GM21786 (cell line): ENCODE data around the gene HDC.

ENCODE experiments used
- ATAC-seq: cut with Tn5 transposase; IDR thresholded peaks from one replicate; pipeline ENCODE4 v1.9.1; 2021; ENCODE audit not compliant: unreplicated experiment

Gene HDC

GRCh38 chr15:50228866-50229265 is 36.7 kb downstream of the HDC start:
- no peak for ATAC-seq

- no peak for ATAC-seq
Observed at GRCh38 chr15:50227076-50227475, 38.5 kb downstream of the HDC start.

- ATAC-seq = no peak
Observed at GRCh38 chr15:50225938-50226337, 39.6 kb downstream of the HDC start.

GRCh38 chr15:50225057-50225456 is 40.5 kb downstream of the HDC start:
- ATAC-seq = no peak

GRCh38 chr15:50224606-50225005 is 40.9 kb downstream of the HDC start:
- ATAC-seq = no peak

- no peak for ATAC-seq
Observed at GRCh38 chr15:50222181-50222580, 43.3 kb downstream of the HDC start.

GRCh38 chr15:50219820-50220219 is 45.7 kb downstream of the HDC start:
- no peak for ATAC-seq

GRCh38 chr15:50218691-50219090 is 46.8 kb downstream of the HDC start:
- no peak for ATAC-seq

- ATAC-seq = no peak
Observed at GRCh38 chr15:50218291-50218690, 47.2 kb downstream of the HDC start.

GRCh38 chr15:50210462-50211157 is 54.9 kb downstream of the HDC start:
- ATAC-seq = no peak

GRCh38 chr15:50209809-50210208 is 55.7 kb downstream of the HDC start:
- no peak for ATAC-seq

GRCh38 chr15:50206020-50206419 is 59.5 kb downstream of the HDC start:
- no peak for ATAC-seq

- no peak for ATAC-seq
Observed at GRCh38 chr15:50202003-50202402, 63.5 kb downstream of the HDC start.

- ATAC-seq = no peak
Observed at GRCh38 chr15:50192926-50193620, 72.5 kb downstream of the HDC start.

GRCh38 chr15:50192164-50192563 is 73.4 kb downstream of the HDC start:
- ATAC-seq = no peak
